GM19025 (cell line): ENCODE results near the gene PPP2R5C.
A peak's percentile ranks its signal among the peaks of the same experiment; 100 is the strongest.
"Not testable (repeated sequence)": the region's sequence is repeated elsewhere in the genome, so short reads cannot be mapped to it uniquely, and the experiment has no call there.

Experiments used
- ATAC-seq: cut with Tn5 transposase; IDR thresholded peaks from one replicate; pipeline ENCODE4 v1.9.1; 2021; ENCODE audit warnings: mild to moderate bottlenecking, low read depth, moderate library complexity; ENCODE audit not compliant: unreplicated experiment

The PPP2R5C gene

DNA sequence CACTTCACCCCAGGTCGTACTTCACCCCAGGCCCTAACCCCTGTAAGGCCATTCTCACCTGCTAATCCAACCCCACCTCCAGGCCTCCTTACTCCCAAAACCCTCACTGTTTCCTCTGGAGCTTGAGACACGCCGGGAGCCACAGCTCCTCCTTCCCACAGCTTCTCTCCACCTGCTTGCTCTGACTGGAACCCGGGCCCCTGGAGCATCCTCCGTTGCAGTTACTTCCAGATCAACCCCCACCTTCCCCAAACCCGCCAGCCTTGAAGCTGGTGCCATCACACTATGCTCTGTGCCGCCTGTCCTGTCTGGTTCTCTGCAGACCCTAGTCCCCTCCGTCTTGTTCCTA lies 34.6 kb upstream of the PPP2R5C start:
- no peak for ATAC-seq

GRCh38 chr14:101727611-101728366 lies 33.7 kb upstream of the PPP2R5C start:
- no peak for ATAC-seq

GRCh38 chr14:101728367-101728742 lies 33.2 kb upstream of the PPP2R5C start:
- ATAC-seq: no peak

DNA sequence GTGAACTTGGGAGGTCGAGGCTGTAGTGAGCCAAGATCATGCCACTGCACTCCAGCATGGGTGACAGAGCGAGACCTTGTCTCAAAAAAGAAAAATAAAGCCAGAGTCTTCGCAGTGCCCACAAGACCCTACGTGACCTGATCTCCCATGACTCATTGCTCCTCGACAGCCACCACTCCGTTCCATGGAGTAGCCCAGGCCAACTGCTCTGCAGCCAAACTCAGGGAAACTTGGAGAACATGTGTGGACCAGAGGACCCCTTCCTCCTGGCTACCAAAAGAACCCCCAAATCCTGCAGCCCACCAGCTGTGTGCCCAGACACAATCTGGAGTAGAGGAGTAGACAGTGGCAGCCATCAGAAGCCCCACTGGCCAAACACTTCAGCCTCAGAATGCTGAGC lies 32.1 kb upstream of the PPP2R5C start:
- no peak for ATAC-seq

GRCh38 chr14:101730157-101730556 lies 31.4 kb upstream of the PPP2R5C start:
- not testable (repeated sequence) for ATAC-seq

- no peak for ATAC-seq
Observed at GRCh38 chr14:101730626-101731186, 30.8 kb upstream of the PPP2R5C start.

DNA sequence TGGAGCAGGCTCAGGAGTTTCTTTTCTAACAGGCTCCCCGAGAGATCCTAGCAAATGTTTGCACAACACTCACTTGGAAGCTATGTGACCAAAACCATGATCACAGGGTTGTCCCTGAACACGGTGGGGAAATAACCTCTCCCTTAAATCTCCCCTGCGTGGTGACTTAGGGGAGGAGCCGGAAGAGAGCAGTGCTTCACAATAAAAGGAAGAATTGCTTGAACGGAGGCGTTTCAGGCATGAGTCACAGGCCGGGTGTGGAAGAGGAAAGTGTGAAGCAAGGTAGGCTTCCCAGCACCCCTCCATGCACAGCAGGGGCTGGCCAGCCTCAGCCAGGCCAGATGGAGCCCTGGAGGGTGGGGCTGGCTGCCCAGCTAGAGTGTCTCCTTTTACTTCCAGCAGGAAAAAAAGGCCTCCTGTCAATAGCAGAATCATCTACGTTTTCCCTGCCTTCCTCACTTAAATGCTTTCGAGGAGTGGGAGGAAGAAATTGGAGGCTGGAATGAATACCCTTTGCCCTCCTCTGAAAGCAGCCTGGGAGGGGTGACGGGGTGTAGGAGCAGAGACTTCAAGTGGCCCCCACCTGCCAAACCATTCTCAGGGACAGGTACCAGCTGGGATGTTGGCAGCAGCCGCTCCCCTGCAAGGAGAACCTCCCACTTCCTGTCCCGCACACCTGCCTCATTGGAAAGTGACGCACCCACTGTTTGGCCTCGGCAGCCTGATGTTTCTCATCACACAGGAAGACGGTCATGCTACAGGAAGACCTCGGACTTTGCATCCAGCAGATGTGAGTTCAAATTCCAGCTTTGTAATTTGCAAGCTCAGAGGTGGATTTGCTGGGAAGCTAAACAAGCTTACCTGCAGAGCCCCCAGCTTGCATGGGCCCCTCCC lies 30.1 kb upstream of the PPP2R5C start:
- peak; percentile 78 for ATAC-seq

- no peak for ATAC-seq
Observed at GRCh38 chr14:101732118-101732517, 29.4 kb upstream of the PPP2R5C start.

- ATAC-seq: no peak
Observed at GRCh38 chr14:101733211-101733610, 28.3 kb upstream of the PPP2R5C start.

DNA sequence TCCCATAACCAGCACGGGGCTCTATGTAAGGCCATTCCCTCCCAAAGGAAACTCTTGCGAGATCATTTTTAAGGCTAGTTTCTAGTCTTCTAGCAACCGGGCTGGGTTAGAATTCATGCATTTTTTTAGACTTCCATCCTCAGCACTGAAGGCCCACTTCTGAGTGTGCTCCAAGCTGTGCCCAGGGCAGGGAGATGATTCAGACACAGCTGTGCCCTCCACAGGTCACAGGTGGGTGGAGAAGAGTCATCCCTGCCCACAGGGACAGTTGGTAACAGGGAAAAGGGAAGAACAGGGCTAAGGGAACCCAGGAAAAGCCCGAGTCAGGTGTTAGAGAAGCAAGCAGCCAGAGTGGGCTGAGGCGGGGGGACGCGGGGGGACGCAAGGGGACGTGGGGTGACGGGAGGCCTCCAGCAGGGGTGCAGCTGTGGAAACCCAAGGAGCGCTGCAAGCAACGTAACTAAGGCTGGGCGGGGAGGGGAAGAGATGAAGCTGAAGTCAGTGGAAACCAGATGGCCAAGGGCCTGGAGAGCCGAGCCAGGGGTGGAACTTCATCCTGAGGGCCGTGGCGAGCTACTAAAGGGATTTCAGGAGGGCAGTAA lies 27.2 kb upstream of the PPP2R5C start:
- no peak for ATAC-seq

DNA sequence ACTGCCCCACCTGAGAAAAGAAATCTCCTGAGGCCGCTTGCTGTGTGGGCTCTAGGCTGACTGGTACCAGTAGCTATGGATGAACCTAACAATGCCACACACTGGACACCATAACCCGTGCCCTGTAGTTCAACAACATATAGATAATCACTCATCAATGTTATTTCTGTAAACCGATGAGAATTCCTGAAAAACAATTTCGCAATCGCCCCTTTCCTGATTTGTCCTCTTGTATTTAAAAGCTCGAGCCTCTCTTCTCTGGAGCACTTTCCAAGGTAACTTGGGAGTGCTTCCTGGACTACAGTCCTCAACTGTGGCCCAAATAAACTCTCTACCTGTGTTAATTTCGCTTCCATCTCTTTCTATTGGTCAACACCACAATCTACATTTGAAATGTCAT lies 26.1 kb upstream of the PPP2R5C start:
- no peak for ATAC-seq

- ATAC-seq: no peak
Observed at GRCh38 chr14:101736071-101736470, 25.4 kb upstream of the PPP2R5C start.

- ATAC-seq: no peak
Observed at GRCh38 chr14:101736585-101736984, 24.9 kb upstream of the PPP2R5C start.

DNA sequence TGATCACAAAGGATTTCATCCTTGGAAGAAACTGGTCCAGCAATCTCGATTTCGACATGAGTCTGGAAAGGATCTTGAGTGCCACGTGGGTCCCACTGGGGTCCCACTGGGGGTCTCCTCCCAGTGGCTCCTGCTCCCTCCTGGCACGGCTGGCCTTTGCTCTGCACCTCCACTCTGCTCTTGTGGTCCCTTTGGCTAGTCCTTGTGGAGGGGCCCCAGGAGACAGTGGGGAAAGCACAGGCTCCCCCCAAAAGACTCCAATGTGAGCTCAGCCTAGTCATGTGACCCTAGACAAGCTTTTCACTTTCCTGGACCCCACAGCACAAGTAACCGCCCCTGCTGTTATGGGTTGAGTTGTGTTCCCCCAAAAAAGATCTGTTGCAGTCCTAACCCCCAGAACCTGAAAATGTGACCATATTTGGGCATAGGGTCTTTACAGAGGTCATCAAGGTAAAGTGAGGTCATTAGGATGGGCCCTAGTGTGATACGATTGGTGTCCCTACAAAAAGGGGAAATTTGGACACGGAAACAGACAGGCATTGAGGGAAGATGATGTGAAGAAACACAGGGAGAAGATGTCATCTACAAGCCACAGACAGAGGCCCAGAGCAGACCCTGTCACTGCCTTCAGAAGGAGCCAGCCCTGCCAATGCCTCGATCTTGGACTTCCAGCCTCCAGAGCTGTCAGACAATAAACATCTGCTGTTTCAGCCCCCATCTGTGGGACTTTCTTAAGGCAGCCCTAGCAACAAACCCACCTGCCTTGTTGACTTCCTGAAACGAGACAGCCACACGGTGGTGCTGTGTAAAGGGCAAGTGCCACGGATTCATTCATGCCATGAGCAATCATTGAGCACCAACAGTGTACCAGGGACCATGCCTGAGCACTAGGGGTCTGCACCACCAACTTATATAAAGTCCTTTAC lies 23.8 kb upstream of the PPP2R5C start:
- ATAC-seq: no peak

GRCh38 chr14:101738703-101739320 lies 22.7 kb upstream of the PPP2R5C start:
- no peak for ATAC-seq

DNA sequence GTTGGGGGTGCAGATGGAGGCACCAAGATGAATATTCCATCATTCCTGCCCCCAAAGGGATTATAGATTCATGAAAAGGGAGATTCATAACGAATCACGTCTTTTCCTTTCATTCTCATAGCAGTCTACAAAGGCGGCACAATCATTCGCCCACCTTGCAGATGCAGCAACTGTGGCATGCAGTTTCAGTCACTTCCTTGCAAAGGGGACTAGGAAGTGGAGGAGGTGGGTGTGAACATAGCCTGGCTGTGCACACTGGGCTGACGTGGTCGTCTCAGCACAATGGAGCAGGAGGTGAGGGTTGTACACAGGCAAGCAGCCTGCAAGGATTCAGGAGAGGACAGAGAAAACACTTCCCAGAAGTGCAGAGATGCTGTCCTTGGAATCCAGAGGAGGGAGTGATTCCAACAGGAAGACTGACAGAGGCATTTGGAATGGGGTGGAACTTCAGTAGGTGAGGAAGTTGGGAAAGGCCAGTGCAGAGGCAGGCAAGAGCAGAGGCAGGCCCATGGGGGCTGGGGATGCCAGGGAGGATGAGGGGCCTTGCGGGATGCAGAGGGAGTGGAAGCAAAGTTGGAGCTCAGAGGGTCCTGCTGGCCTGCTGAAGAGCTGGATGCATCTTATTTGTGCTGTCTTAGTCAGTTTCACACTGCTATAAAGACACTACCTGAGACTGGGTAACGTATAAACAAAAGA lies 21.9 kb upstream of the PPP2R5C start:
- no peak for ATAC-seq

- ATAC-seq: no peak
Observed at GRCh38 chr14:101740981-101741380, 20.5 kb upstream of the PPP2R5C start.

- no peak for ATAC-seq
Observed at GRCh38 chr14:101743701-101744100, 17.8 kb upstream of the PPP2R5C start.

DNA sequence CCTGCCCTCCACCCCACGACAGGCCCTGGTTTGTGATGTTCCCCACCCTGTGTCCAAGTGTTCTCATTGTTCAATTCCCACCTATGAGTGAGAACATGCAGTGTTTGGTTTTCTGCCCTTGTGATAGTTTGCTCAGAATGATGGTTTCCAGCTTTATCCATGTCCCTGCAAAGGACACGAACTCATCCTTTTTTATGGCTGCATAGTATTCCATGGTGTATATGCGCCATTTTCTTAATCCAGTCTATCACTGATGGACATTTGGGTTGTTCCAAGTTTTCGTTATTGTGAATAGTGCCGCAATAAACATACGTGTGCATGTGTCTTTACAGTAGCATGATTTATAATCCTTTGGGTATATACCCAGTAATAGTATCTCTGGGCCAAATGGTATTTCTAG lies 17.1 kb upstream of the PPP2R5C start:
- not testable (repeated sequence) for ATAC-seq
